DOHH2 (cell line): ENCODE measurements around the gene CTNNA2.

Experiments used
- CTCF ChIP-seq: fragments of 200-600 bp; sonication (generic); IDR thresholded peaks from one replicate; pipeline ENCODE4 v1.5.1; 2014; ENCODE audit warnings: antibody characterized with exemption, mild to moderate bottlenecking, low read depth, low read length; ENCODE audit not compliant: poor library complexity, severe bottlenecking
- EZH2phosphoT487 ChIP-seq: fragments of 200-600 bp; sonication (generic); IDR thresholded peaks from 2 replicates; pipeline ENCODE4 v1.6.1; 2017; ENCODE audit warnings: borderline replicate concordance, mild to moderate bottlenecking, antibody characterized with exemption, low read length, moderate library complexity, mixed read lengths

DNA sequence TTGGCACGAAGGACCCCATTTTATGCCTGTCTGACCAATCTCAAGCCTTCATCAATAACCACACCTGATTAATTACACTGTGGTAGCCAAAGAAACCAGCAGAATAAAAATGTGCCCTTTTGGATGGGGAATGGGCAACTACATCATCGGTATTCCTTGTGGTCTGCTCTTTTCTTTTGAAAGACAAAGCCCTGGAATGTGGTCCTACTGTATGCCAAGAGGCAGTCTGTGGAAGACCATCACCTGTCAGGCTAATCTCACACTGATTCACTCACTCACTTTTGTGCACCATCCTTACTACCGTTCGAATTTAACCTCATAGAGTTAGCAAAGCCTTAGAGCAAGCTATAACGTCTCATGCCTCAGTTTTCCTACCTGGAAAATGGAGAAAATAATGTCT, 1066.9 kb downstream of the CTNNA2 start:
- no peak for TF ChIP-seq CTCF
- no peak for TF ChIP-seq EZH2phosphoT487
